ENCODE data around the gene RIMKLB.

The RIMKLB gene

GRCh38 chr12:8697120-8697475, 693 bp upstream of the RIMKLB start:
- TF ChIP-seq EZH2 (IDR thresholded peaks at IDR 0.05; ENCODE audit: borderline replicate concordance, low read length), result no peak
- TF ChIP-seq CTCF (IDR thresholded peaks at IDR 0.05; ENCODE audit: low read length), result no peak; the same call in 1 of the 2 replicates
- H3K4me2 ChIP-seq (ENCODE audit: low read length), result peak overlapping the region; percentile 87
- H3K9ac ChIP-seq (ENCODE audit: low read length), result peak overlapping the region; percentile 93
- peaks cover 12% of the 10 kb centered on the region for H3K36me3 ChIP-seq (ENCODE audit: insufficient read depth, low read length)
- peaks cover 37% of the 10 kb centered on the region for H3K79me2 ChIP-seq (ENCODE audit: insufficient read depth, low read length)
- no peaks in the 10 kb centered on the region for H4K20me1 ChIP-seq (ENCODE audit: insufficient read depth, low read length)
- H2AFZ ChIP-seq (ENCODE audit: low read length), result no peak overlapping the region
- no peaks in the 10 kb centered on the region for H3K27me3 ChIP-seq (ENCODE audit: insufficient read depth, low read length)
- peak overlapping the region; percentile 79 for H3K27ac ChIP-seq (ENCODE audit: low read depth, low read length, poor library complexity, severe bottlenecking)
- H3K9me2 ChIP-seq (ENCODE audit: low read depth, low read length), result no peaks in the 10 kb centered on the region
- peaks cover 74% of the 10 kb centered on the region for H3K4me1 ChIP-seq (ENCODE audit: insufficient read depth, low read length, severe bottlenecking)
- no peaks in the 10 kb centered on the region for H3K9me3 ChIP-seq (ENCODE audit: low read length)
- H3F3A ChIP-seq (ENCODE audit: insufficient read depth, low read length), result 0 out of 2 replicates have a peak, but pooled peaks cover 3% of the 10 kb centered on the region
- H3K4me3 ChIP-seq (ENCODE audit: low read depth, low read length, poor library complexity, severe bottlenecking), result peak overlapping the region; percentile 93

- Histone ChIP-seq H3K4me3 (ENCODE audit: low read depth, low read length, poor library complexity, severe bottlenecking) (peak overlapping the region; percentile 93), H3K4me1 (ENCODE audit: insufficient read depth, low read length, severe bottlenecking) (peaks cover 73% of the 10 kb centered on the region), H3K27ac (ENCODE audit: low read depth, low read length, poor library complexity, severe bottlenecking) (peak overlapping the region; percentile 64), H3F3A (ENCODE audit: insufficient read depth, low read length) (0 out of 2 replicates have a peak, but pooled peaks cover 3% of the 10 kb centered on the region), H2AFZ (ENCODE audit: low read length) (no peak overlapping the region), H3K36me3 (ENCODE audit: insufficient read depth, low read length) (peaks cover 17% of the 10 kb centered on the region), H3K9ac (ENCODE audit: low read length) (peak overlapping the region; percentile 95), H3K4me2 (ENCODE audit: low read length) (peak overlapping the region; percentile 74), H3K79me2 (ENCODE audit: insufficient read depth, low read length) (peaks cover 47% of the 10 kb centered on the region), H3K27me3 (ENCODE audit: insufficient read depth, low read length) (no peaks in the 10 kb centered on the region), H3K9me2 (ENCODE audit: low read depth, low read length) (no peaks in the 10 kb centered on the region), H3K9me3 (ENCODE audit: low read length) (no peaks in the 10 kb centered on the region), H4K20me1 (ENCODE audit: insufficient read depth, low read length) (no peaks in the 10 kb centered on the region)
- TF ChIP-seq EZH2 (IDR thresholded peaks at IDR 0.05; ENCODE audit: borderline replicate concordance, low read length) (no peak), CTCF (IDR thresholded peaks at IDR 0.05; ENCODE audit: low read length) (no peak)
Measured at GRCh38 chr12:8698132-8698851, 501 bp downstream of the RIMKLB start.

DNA sequence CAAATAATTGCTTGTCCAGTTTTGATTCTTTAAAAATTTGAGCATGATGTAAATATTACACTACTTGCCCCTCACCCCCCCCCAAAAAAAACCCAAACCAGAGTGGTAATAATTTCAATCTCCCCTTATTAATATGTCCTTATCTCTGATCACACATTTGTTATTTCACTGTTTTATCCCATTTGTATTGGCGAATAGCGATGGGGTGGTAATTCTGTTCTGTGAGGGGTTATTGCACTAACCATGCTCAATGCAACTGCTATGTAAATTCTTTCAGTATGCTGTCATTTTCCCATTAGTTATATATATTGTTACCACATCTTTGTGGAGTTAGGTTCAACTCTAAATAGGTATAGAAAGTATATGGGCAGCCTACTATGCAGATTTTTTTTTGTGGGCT, 1.1 kb downstream of the RIMKLB start:
- H3K9ac ChIP-seq (ENCODE audit: low read length), result peak overlapping the region; percentile 95
- H3K27me3 ChIP-seq (ENCODE audit: insufficient read depth, low read length), result no peaks in the 10 kb centered on the region
- no peak overlapping the region for H2AFZ ChIP-seq (ENCODE audit: low read length)
- TF ChIP-seq CTCF (IDR thresholded peaks at IDR 0.05; ENCODE audit: low read length) (no peak), EZH2 (IDR thresholded peaks at IDR 0.05; ENCODE audit: borderline replicate concordance, low read length) (no peak)
- H3K4me1 ChIP-seq (ENCODE audit: insufficient read depth, low read length, severe bottlenecking), result peaks cover 69% of the 10 kb centered on the region
- H3K4me3 ChIP-seq (ENCODE audit: low read depth, low read length, poor library complexity, severe bottlenecking), result peak overlapping the region; percentile 93
- no peaks in the 10 kb centered on the region for H3K9me3 ChIP-seq (ENCODE audit: low read length)
- 0 out of 2 replicates have a peak, but pooled peaks cover 3% of the 10 kb centered on the region for H3F3A ChIP-seq (ENCODE audit: insufficient read depth, low read length)
- peak overlapping the region; percentile 74 for H3K4me2 ChIP-seq (ENCODE audit: low read length)
- no peaks in the 10 kb centered on the region for H4K20me1 ChIP-seq (ENCODE audit: insufficient read depth, low read length)
- H3K79me2 ChIP-seq (ENCODE audit: insufficient read depth, low read length), result peaks cover 53% of the 10 kb centered on the region
- no peaks in the 10 kb centered on the region for H3K9me2 ChIP-seq (ENCODE audit: low read depth, low read length)
- peaks cover 21% of the 10 kb centered on the region for H3K36me3 ChIP-seq (ENCODE audit: insufficient read depth, low read length)
- H3K27ac ChIP-seq (ENCODE audit: low read depth, low read length, poor library complexity, severe bottlenecking), result peak overlapping the region; percentile 64
